Epithelial cell of proximal tubule (primary cell): ENCODE data around the gene RFX8. TPM values are rescaled to one million over a fixed set of nuclear protein-coding genes. Genes with fewer than 3 reads are reported as not detected.

ENCODE experiments used
- DNase-seq: peaks from one replicate; pipeline ENCODE4 v3.0.0-alpha.2; 2011; ENCODE audit warnings: low read depth
- H3K4me3 ChIP-seq: 2 replicates; pipeline ENCODE4 v1.5.1; 2011; ENCODE audit warnings: low read depth, mild to moderate bottlenecking, low read length
- total RNA-seq: library from RNA; depleted of rRNA; stranded (reverse); fragments of >200 nt; gene quantifications from 2 replicates; pipeline ENCODE4 v1.2.3, GENCODE V29; 2015
- TF ChIP-seq, protein P1 (sequence below): conservative IDR thresholded peaks from 2 replicates; pipeline ENCODE4 v1.5.1; 2012; ENCODE audit warnings: low read depth, mild to moderate bottlenecking, low read length

RFX8 gene
- total RNA-seq, 1 donor from 2014 or later: not detected

DNA sequence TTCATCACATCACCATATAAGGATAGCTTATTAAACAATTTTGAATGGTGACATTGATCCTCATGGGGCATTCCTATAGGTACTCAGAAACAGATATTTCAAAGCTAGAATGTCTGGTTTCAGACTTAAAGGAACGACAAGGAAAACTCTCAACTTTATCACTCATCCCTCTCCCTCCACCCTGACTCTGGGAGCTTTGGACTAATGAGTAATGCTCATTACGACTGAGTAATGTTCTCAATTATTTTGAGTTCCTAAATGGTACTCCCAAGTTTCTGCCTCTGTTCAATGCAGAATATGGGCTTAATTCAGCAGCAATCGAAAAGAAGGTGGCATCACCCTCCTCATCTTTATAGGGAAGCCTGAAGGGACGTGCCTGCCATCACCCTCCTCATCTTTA is 43.4 kb downstream of the RFX8 start:
- DNase-seq: no peak
- TF ChIP-seq, protein P1, sequence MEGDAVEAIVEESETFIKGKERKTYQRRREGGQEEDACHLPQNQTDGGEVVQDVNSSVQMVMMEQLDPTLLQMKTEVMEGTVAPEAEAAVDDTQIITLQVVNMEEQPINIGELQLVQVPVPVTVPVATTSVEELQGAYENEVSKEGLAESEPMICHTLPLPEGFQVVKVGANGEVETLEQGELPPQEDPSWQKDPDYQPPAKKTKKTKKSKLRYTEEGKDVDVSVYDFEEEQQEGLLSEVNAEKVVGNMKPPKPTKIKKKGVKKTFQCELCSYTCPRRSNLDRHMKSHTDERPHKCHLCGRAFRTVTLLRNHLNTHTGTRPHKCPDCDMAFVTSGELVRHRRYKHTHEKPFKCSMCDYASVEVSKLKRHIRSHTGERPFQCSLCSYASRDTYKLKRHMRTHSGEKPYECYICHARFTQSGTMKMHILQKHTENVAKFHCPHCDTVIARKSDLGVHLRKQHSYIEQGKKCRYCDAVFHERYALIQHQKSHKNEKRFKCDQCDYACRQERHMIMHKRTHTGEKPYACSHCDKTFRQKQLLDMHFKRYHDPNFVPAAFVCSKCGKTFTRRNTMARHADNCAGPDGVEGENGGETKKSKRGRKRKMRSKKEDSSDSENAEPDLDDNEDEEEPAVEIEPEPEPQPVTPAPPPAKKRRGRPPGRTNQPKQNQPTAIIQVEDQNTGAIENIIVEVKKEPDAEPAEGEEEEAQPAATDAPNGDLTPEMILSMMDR: no peak

DNA sequence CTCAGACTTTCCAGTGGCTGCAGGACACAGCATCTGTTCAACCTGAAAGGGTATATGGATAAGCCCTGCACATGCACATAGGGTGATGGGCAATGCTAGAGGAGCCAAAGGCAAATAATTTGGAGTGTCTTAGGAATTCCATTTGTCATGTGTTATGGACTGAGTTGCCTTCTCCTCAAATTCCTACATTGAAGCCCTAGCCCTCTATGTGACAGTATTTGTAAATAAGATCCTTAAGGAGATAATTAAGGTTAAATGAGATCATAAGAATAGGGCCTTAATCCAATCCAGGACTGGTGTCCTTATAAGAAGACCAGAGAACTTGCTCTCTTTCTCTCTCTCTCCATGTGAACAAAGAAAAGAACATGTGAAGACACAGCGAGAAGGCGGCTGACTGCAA is 44.8 kb downstream of the RFX8 start:
- TF ChIP-seq, protein P1: no peak
- no peak for DNase-seq
- H3K4me3 ChIP-seq: no peak overlapping the region

More for the DNA sequence above, 43.4 kb downstream of the RFX8 start:
- no peak overlapping the region for H3K4me3 ChIP-seq

DNA sequence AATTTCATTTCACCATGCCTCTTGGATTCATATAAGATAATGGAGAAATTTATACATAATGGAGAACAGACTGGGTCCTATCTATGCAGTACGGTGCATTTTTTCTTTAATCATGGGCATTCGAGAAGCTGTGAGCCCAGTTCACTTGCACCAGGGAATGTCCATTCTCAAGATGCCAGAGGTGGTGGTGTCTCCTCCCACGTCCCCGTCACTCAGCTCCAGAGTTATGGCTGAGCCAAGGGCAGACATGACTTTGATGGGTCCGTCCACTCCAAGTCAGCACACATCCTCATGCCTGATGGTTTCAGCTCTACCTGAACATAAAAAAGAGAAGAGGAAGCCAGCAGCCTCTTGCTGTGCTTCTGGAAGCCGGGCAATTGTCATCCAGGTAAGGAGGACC is 45.5 kb downstream of the RFX8 start:
- TF ChIP-seq, protein P1: no peak
- DNase-seq: no peak
- no peak overlapping the region for H3K4me3 ChIP-seq

DNA sequence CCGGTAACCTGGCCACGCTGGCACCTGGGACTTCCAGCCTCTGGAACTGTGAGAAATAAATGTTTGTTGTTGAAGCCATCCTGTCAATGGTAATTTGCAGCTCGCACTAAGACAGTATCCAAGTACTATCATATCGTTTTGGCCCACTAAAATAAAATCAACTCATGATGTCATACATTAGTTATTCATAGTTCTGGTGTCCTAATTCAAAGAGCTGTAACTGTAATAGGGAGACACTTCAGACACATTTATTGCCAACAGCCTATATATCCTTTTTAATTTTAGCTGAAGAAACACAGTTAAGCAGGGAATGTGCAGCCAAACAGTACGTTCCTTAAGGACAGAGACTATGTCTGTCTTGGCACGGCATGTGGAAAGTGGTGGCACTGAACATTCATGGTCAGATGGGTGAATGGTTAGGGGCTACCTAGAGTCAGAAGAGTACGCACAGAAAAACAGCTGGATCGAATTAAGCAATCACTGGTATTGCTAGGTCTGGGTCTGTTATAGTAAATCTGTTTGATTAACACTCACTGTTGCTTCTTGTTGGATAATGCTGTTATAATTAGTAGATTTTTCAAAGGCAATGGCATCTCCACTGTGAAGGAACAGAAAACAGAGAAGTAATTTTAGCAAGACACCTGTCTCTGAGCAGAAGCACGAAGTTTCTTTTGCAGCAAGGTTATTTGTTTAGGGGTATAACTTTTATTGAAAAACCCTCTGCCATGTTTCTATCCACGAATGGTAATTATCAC is 46.3 kb downstream of the RFX8 start:
- TF ChIP-seq, protein P1: no peak
- no peak overlapping the region for H3K4me3 ChIP-seq
- DNase-seq: no peak

DNA sequence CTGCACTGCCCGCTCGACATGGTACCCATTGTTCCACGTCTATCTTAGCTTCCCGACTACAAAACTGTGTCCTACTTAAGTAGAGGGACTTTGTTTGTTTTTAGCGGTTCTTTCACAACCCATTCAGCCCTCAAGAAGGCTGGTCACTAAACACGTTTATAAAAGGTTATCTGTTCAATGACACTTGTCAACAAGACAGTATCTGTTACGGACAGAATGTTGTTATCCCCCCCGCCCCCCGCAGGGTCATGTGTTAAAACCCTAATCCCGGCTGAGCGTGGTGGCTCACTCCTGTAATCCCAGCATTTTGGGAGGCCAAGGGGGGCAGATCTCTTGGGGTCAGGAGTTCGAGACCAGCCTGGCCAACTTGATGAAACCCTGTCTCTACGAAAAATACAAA is 47.2 kb downstream of the RFX8 start:
- H3K4me3 ChIP-seq: no peak overlapping the region
- TF ChIP-seq, protein P1: no peak
- DNase-seq: no peak

DNA sequence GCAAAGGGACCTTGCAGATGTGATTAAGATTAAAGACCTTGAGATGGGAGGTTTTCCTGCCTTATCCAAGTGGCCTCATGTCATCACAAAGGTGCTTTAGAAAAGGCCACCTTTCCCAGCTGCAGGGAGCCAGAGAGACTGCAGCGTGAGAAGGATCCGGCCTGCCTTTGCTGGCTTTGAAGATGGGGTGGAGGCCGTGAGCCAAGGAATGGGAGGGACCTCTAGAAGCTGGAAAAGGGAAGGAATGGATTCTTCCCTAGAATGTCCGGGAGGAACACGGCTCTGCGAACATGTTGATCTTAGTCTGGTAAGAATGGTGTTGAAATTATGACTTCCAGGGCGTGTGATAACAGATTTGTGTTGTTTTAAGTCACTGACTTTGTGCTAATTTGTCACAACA is 47.7 kb downstream of the RFX8 start:
- TF ChIP-seq, protein P1: no peak
- no peak overlapping the region for H3K4me3 ChIP-seq
- DNase-seq: no peak

DNA sequence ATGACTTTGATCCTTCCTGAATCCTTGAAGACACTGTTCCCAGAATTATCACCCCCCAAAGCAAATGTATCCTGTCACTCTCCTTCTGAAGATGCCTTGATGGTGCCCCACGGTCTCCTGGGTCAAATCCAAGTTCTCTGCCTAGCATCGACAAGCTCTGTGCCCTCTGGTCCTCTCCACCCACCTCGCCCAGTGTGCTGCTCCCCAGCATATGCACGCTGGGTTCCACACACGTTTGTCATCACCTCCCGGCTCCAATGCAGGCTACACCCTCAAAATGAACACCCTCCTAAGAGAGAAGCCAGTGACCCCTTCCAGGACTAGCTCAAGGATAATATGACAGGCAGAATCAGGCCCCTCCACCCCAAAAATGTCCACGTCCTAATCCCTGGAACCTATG is 48.1 kb downstream of the RFX8 start:
- no peak overlapping the region for H3K4me3 ChIP-seq
- no peak for DNase-seq
- TF ChIP-seq, protein P1: no peak
